Hematopoietic multipotent progenitor cell treated with erythropoietin and hydrocortisone succinate and interleukin-3 and kit ligand, for 17 days (in vitro differentiated cells): ENCODE results near the gene HRH1.
"Not testable (repeated sequence)": the region's sequence is repeated elsewhere in the genome, so short reads cannot be mapped to it uniquely, and the experiment has no call there.

ENCODE experiments used
- DNase-seq: peaks from one replicate; pipeline ENCODE4 v3.0.0-alpha.2; 2015; ENCODE audit warnings: low spot score

The HRH1 gene

GRCh38 chr3:11154036-11154952, at the start of gene HRH1:
HRH1 (plus strand) TSS chr3:11154493; CDS start chr3:11259038, 104,545 bp downstream.
- DNase-seq: no peak

DNA sequence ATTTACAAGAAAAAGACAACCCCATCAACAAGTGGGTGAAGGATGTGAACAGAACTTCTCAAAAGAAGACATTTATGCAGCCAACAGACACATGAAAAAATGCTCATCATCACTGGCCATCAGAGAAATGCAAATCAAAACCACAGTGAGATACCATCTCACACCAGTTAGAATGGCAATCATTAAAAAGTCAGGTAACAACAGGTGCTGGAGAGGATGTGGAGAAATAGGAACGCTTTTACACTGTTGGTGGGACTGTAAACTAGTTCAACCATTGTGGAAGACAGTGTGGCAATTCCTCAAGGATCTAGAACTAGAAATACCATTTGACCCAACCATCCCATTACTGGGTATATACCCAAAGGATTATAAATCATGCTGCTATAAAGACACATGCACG, 41.0 kb upstream of the HRH1 start:
- not testable (repeated sequence) for DNase-seq

GRCh38 chr3:11115548-11115947, 38.7 kb upstream of the HRH1 start:
- no peak for DNase-seq

DNA sequence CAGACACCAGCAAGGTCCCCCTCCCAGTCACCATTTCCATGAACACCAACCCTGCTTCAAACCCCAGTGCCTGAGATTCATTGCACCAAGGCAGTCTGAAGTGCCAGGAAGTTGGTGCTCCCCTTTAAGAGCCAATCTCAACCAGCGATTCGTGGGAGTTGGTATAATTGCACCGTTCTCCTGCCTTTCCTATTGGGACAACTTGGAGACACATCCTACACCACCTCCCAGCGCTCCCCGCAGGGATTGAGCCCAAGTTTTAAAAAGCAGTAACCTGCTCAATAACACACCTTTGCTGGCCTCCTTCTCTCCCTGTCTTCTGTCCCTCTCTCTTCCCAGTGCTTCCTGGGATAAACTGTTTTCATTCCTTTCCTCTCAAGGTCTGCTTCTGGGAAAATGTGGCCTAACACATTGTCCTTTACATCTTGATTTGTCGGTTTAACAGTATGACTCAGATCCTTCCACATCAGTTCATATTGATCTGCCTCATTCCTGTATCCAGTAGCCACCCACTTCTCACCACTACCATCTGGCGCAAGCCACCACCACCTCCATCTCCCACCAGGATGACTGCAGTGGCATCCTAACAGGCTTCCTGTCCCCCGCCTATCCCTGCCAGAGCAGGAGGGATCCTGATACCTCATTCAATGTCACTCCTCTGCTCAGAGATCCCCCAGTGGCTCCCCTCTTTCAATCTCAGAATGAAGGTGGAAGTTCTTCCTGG, 37.8 kb upstream of the HRH1 start:
- no peak for DNase-seq

- DNase-seq: no peak
Measured at GRCh38 chr3:11117591-11117990, 36.7 kb upstream of the HRH1 start.

- no peak for DNase-seq
Measured at GRCh38 chr3:11118181-11118682, 36.1 kb upstream of the HRH1 start.

- no peak for DNase-seq
Measured at GRCh38 chr3:11120091-11120805, 34.0 kb upstream of the HRH1 start.

GRCh38 chr3:11126653-11127052, 27.6 kb upstream of the HRH1 start:
- DNase-seq: no peak

DNA sequence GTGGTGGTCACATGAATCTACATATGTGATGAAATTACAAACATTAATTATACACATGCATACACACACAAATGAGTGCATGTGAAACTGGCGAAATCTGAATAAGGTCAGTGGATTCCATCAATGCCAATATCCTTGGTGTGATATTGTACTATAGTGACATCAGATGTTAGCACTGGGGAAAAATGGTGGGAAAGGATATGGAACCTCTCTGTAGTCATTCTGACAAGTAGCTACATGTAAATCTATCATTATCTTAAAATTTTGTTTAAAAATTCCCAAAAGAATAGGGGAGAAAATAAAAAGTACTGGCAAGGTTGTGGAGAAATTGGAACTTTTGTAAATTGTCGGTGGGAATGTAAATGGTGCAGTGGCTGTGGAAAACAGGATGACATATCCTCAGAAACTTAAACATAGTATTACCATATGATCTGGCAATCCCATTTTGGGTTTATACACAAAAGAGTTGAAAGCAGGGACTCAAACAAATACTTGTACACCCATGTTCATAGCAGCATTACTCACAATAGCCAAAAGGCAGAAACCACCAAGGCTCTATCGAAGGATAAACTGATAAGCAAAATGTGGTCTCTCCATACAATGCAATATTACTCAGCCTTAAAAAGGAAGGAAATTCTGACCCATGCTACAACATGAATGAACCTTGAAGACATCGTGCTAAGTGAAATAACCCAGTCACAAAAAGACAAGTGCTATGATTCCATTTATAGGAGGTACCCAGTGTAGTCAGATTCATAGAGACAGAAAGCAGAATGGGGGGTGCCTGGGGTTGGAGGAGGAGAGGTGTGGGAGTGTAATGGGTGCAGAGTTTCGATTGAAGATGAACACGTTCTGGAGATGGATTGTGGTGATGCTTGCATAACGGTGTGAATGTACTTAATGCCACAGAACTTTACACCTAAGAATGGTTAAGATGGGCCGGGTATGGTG, 25.3 kb upstream of the HRH1 start:
- no peak for DNase-seq

DNA sequence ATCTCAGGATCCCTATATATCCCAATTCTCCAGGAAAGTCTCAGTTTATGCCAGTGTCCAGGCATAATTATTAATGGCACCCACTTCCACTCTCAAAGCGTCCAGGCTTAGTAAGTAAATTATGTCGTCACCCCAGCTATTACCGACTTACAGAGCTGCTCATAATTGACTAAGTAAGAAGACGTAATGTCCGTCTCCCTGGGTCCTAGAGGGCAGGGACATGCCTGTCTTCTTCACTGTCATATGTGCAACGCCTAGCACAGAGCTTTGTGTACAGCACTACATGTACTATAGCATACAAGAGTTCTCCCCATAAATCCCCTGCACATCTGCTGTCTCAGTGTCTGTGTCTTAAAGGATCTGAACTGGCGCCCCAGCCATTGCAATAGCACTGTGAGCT, 23.9 kb upstream of the HRH1 start:
- no peak for DNase-seq

DNA sequence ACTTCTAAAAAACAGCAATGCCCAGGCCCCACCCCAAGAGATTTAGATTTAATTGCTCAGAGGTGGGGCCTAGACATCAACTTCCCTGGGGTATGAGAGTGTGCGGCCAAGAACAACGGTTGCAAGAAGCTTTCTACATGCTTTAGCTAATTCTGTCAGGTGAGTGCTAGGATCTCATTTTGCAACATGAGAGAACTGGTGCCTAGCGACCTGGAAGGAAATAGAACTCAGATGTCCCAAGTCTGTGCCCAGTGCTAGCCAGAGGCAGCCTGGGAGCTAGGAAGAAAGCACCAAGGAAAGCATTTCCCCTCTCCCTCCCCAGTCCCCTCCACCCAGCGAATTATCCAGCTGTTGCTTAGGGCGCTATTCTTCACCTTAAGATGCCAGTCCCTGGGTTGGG, 22.9 kb upstream of the HRH1 start:
- no peak for DNase-seq

- DNase-seq: not testable (repeated sequence)
Measured at GRCh38 chr3:11131886-11132285, 22.4 kb upstream of the HRH1 start.

DNA sequence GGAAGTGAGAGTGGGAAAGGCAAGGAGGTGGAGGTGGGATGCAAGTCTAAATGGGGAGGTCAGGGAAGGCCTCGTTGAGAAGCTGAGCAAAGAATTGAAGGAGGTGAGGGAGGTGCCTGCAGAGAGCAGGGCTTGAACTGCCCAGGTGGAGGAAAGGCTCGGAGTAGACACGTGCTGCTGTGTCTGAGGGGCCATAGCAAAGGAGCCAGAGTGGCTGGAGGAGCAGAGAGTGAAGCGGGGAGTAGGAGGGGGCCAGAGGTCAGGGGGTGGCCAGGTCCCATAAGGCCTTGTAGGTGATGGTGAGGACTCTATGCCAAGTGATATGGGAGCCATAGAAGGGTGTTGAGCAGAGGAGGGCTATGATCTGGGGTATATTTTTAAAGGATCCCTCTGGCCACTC, 21.4 kb upstream of the HRH1 start:
- DNase-seq: no peak

DNA sequence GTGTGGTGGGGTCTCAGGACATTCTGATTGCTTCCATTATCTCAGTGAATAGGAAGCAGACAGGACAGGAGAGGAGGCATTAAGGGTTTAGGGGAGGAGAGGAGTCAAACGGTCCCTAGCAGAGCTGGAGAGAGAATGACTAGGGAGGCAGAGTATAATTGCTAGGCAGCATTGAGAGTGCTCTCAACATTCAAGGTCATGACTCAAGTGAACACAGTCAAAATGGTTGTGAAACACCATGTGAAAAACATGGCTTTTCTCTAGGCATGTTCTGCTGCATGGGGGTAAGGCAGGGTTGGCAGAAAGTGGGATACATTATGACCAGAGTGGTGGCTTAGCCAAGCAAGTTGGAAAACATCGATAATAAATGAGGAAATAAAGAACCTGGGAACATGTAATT, 19.5 kb upstream of the HRH1 start:
- DNase-seq: no peak

GRCh38 chr3:11136116-11136515, 18.2 kb upstream of the HRH1 start:
- no peak for DNase-seq

DNA sequence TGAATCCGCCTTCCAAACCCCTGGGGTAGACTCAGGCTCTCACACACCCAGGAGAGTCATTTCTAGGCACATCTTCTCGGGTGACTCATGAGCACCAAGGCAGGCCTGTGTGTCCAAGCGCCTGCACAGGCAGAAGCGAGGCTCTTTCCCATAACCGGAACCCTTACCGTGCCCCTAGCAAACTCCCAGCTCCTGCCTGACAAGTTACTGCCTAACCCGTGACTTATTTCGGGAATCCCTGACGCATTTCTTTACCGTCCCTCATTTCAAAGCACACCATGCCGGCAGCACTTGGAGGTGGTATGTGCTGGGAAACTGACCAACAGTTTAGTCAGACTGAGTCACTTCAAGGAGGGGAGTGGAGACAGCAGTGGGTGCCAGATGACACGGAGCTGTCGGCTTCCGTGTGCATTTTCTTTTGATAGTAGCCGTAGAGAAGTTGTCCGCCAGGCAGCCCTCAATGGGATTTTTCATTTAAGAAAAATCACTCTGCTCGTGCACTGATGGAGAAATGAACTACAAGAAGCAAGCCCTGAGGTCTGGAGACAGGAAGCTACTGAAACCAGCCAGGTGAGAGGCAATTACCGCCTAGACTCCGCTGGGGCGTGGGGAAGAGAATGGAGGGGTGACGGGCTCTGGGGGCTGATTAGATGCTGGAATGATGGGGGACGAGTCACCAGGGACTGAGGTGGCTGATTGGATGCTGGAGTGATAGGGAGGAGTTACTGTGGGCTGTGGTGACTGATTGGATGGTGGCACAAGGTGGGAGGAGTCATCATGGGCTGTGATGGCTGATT, 17.3 kb upstream of the HRH1 start:
- no peak for DNase-seq

DNA sequence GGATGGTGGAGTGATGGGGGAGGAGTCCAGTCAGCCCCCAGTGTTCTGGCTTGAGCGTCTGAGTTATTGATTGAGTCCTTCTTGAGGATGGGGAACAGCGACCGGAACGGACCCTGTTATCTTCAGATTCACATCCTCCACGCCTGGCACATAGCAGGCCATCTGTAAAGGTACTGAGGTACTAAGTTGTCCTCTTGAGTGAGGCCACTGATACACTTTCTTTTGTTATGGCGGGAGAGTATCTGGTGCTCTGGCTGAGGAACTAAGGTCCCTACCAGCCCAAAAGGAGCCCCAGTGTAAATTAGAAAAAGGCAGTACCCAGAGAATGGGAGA, 16.7 kb upstream of the HRH1 start:
- DNase-seq: no peak

GRCh38 chr3:11138371-11138770, 15.9 kb upstream of the HRH1 start:
- DNase-seq: no peak

DNA sequence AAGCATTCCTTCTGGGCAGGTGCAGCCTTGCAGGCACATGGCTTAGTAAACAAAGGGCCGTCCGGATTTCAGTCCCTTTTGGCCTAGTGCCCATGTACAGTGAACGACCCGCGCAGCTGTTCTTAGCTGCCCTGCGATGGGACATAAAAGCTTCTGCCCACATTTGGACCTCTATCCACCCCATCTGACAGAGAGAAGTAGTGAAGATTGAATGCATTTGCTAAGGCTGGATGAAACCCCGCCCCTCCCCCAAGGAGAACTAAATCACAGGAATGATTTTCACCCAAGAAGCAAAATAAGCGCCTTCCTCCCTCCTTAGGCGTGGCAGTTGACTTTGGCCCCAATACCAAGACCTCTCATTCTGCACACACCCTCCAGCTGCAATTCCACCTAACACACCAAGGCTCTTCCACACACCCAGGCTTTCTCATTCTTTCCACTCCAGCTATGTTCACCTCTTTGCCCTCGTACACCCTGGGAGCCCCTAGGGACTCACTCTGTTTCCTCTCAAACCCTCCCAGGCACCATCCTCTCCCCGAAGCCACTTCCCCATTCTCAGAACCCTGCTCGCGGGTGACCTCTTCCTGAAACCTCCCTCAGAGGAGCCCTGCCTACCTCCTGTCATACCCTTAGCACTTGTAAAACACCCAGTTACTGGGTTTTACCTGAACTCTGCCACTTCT, 14.1 kb upstream of the HRH1 start:
- DNase-seq: no peak

GRCh38 chr3:11140713-11141104, 13.6 kb upstream of the HRH1 start:
- no peak for DNase-seq
